Gastroesophageal sphincter (tissue), 4 donors: ENCODE results near the gene LDB3. TPM values are rescaled to one million over a fixed set of nuclear protein-coding genes. Genes with fewer than 3 reads are reported as not detected.

Experiments used
- ATAC-seq: fragments of 150-250 bp; one replicate; pipeline ENCODE4 v1.9.1; 2016; ENCODE audit warnings: mild to moderate bottlenecking, moderate library complexity
- H3K27ac ChIP-seq, 4 donors: fragments of 200-600 bp; sonication (generic) in 3 of 4; 1 replicate in 3 of 4; 2 replicates in 1 of 4; pipeline ENCODE4 v1.5.1; 2016 to 2019
- H3K27me3 ChIP-seq: fragments of 200-600 bp; sonication (generic); one replicate; pipeline ENCODE4 v1.5.1; 2019
- H3K36me3 ChIP-seq, 2 donors: fragments of 200-600 bp; sonication (generic); one replicate each; pipeline ENCODE4 v1.5.1; 2019; ENCODE audit warnings: control low read depth in 1 of 2
- H3K4me1 ChIP-seq, 3 donors: fragments of 200-600 bp; sonication (generic); 1 replicate in 2 of 3; 2 replicates in 1 of 3; pipeline ENCODE4 v1.5.1; 2016 to 2019; ENCODE audit warnings: control low read depth in 2 of 3
- H3K4me3 ChIP-seq, 2 donors: fragments of 200-600 bp; sonication (generic); one replicate each; pipeline ENCODE4 v1.5.1; 2019; ENCODE audit warnings: mild to moderate bottlenecking in 1 of 2, moderate library complexity in 1 of 2
- H3K9me3 ChIP-seq, 3 donors: fragments of 200-600 bp; sonication (generic); one replicate each; pipeline ENCODE4 v1.5.1; 2017 to 2019; ENCODE audit warnings: control low read depth in 2 of 3
- CTCF ChIP-seq, 4 experiments: fragments of 200-600 bp in 2 of 4; fragments of 450-650 bp in 2 of 4; sonication (generic) in 1 of 4; IDR thresholded peaks; one replicate each; pipeline ENCODE4 v1.5.1; 2017 to 2019; ENCODE audit warnings: antibody characterized with exemption in 4 of 4, mild to moderate bottlenecking in 2 of 4, moderate library complexity in 2 of 4
- EP300 ChIP-seq: sonication (generic); formaldehyde crosslinking; IDR thresholded peaks from one replicate; pipeline ENCODE4 v1.6.1; 2017; ENCODE audit warnings: antibody characterized with exemption, mild to moderate bottlenecking
- POLR2A ChIP-seq, 2 donors: fragments of 450-650 bp; IDR thresholded peaks; one replicate each; pipeline ENCODE4 v1.6.1; 2017; ENCODE audit warnings: antibody characterized with exemption in 2 of 2, mild to moderate bottlenecking in 2 of 2, moderate library complexity in 1 of 2
- POLR2AphosphoS5 ChIP-seq: sonication (generic); formaldehyde crosslinking; IDR thresholded peaks from one replicate; pipeline ENCODE4 v1.6.1; 2017; ENCODE audit warnings: antibody characterized with exemption
- WGBS, 2 donors: methylation state at CpG; one replicate each; pipeline ENCODE4 v1.1.5; 2018; ENCODE audit warnings: low coverage in 1 of 2; 5-methylcytosine and 5-hydroxymethylcytosine counted together
- total RNA-seq, 4 donors: library from RNA; depleted of rRNA; stranded (reverse); fragments of >200 nt; gene quantifications; one replicate each; pipeline ENCODE4 v1.1.0, GENCODE V29; 2016

Gene LDB3
- total RNA-seq, 4 donors from 2014 or later = 12.9 to 45.8 (median 18.6) TPM

GRCh38 chr10:86692664-86693063 lies 24.4 kb downstream of the LDB3 start:
- Histone ChIP-seq H3K9me3 (no peaks in the 10 kb centered on the region), H3K27ac (peak overlapping the region in 3 of 4 donors; percentile 47 to 89 (median 65)), H3K4me3 (no peak overlapping the region), H3K4me1 (peaks cover 0 to 68% (median 20%) of the 10 kb centered on the region in 3 donors), H3K27me3 (no peaks in the 10 kb centered on the region), H3K36me3 (peaks cover 0 to 16% of the 10 kb centered on the region in 2 donors)
- WGBS, 2 donors = 100% methylated on average over 2 of the region's 7 CpGs
- no peak for ATAC-seq
- TF ChIP-seq POLR2A (IDR thresholded peaks at IDR 0.05) (no peak), EP300 (no peak), POLR2AphosphoS5 (no peak), CTCF (IDR thresholded peaks at IDR 0.05) (no peak)

- Histone ChIP-seq H3K27me3 (no peaks in the 10 kb centered on the region), H3K4me1 (peaks cover 0 to 62% (median 18%) of the 10 kb centered on the region in 3 donors), H3K36me3 (peaks cover 0 to 22% of the 10 kb centered on the region in 2 donors), H3K27ac (peak overlapping the region in 3 of 4 donors; percentile 7 to 89 (median 65)), H3K4me3 (no peak overlapping the region), H3K9me3 (no peaks in the 10 kb centered on the region)
- TF ChIP-seq POLR2AphosphoS5 (no peak), CTCF (IDR thresholded peaks at IDR 0.05) (no peak), EP300 (no peak)
- ATAC-seq = no peak
- no CpG with 5 or more reads among the region's 2 CpGs for WGBS, 2 donors
Observed at GRCh38 chr10:86693275-86693674, 25.0 kb downstream of the LDB3 start.

- 16 to 17% methylated on average over 7 to 10 of the region's 10 CpGs for WGBS, 2 donors
- H3K4me1 ChIP-seq = peaks cover 0 to 56% (median 13%) of the 10 kb centered on the region in 3 donors
- H3K27me3 ChIP-seq = no peaks in the 10 kb centered on the region
- peaks cover 0 to 28% of the 10 kb centered on the region in 2 donors for H3K36me3 ChIP-seq
- peak; percentile 54 for ATAC-seq
- no peak overlapping the region for H3K4me3 ChIP-seq
- H3K27ac ChIP-seq = peak overlapping the region in 3 of 4 donors; percentile 7 to 89 (median 65)
- no peak for TF ChIP-seq POLR2A (IDR thresholded peaks at IDR 0.05)
- peak in 3 of 4 experiments; percentile 69 to 72 (median 70) for TF ChIP-seq CTCF (IDR thresholded peaks at IDR 0.05)
- no peaks in the 10 kb centered on the region for H3K9me3 ChIP-seq
Observed at GRCh38 chr10:86693721-86694369, 25.5 kb downstream of the LDB3 start.

- no peak for ATAC-seq
- Histone ChIP-seq H3K27ac (peak overlapping the region in 3 of 4 donors; percentile 32 to 60 (median 32)), H3K36me3 (peaks cover 0 to 73% of the 10 kb centered on the region in 2 donors)
Observed at GRCh38 chr10:86698207-86698940, 30.1 kb downstream of the LDB3 start.

More at GRCh38 chr10:86698207-86698940, 30.1 kb downstream of the LDB3 start:
- Histone ChIP-seq H3K9me3 (no peaks in the 10 kb centered on the region), H3K27me3 (no peaks in the 10 kb centered on the region), H3K4me1 (peaks cover 0 to 11% (median 6%) of the 10 kb centered on the region in 3 donors), H3K4me3 (no peak overlapping the region)
- TF ChIP-seq POLR2AphosphoS5 = no peak
- no peak for TF ChIP-seq POLR2A (IDR thresholded peaks at IDR 0.05)
- no peak for TF ChIP-seq EP300
- TF ChIP-seq CTCF (IDR thresholded peaks at IDR 0.05) = no peak
- WGBS, 2 donors = 57 to 74% methylated on average over 4 to 5 of the region's 9 CpGs
